HL-60 (cell line): ENCODE results near the gene SLC25A1.

Experiments used
- DNase-seq, 2 experiments: peaks; one replicate each; pipeline ENCODE4 v3.0.0-alpha.2; 2010 to 2020; ENCODE audit warnings: low read depth in 1 of 2, low spot score in 1 of 2
- H3K27ac ChIP-seq: fragments of 250-450 bp; sonication (Bioruptor Pico); replicated peaks from 2 replicates; pipeline ENCODE4 v1.5.1; 2020; ENCODE audit warnings: mild to moderate bottlenecking, moderate library complexity
- H3K27me3 ChIP-seq: fragments of 250-450 bp; sonication (Bioruptor Pico); 2 replicates; pipeline ENCODE4 v1.5.1; 2021; ENCODE audit warnings: mild to moderate bottlenecking, moderate library complexity; ENCODE audit not compliant: insufficient read depth, poor library complexity, severe bottlenecking
- H3K4me3 ChIP-seq: replicated peaks from 2 replicates; pipeline ENCODE4 v1.5.1; 2011; ENCODE audit warnings: mild to moderate bottlenecking, control low read depth, low read length; ENCODE audit not compliant: insufficient read depth
- GABPA ChIP-seq: IDR thresholded peaks from 2 replicates; pipeline ENCODE4 v1.6.1; 2012; ENCODE audit warnings: low read depth
- POLR2AphosphoS5 ChIP-seq: IDR thresholded peaks from 2 replicates; pipeline ENCODE4 v1.6.1; 2012; ENCODE audit warnings: low read depth
- SPI1 ChIP-seq: IDR thresholded peaks from 2 replicates; pipeline ENCODE4 v1.6.1; 2012; ENCODE audit warnings: low read depth, mild to moderate bottlenecking, borderline replicate concordance
- TF ChIP-seq, protein P1 (sequence below): IDR thresholded peaks from one replicate; pipeline ENCODE4 v1.5.1; 2011; ENCODE audit warnings: low read length, control low read depth, inconsistent platforms; ENCODE audit not compliant: insufficient read depth
- TF ChIP-seq, protein P2 (sequence below): IDR thresholded peaks from 2 replicates; pipeline ENCODE4 v1.6.1; 2012; ENCODE audit warnings: low read depth; ENCODE audit not compliant: insufficient replicate concordance

SLC25A1 gene

DNA sequence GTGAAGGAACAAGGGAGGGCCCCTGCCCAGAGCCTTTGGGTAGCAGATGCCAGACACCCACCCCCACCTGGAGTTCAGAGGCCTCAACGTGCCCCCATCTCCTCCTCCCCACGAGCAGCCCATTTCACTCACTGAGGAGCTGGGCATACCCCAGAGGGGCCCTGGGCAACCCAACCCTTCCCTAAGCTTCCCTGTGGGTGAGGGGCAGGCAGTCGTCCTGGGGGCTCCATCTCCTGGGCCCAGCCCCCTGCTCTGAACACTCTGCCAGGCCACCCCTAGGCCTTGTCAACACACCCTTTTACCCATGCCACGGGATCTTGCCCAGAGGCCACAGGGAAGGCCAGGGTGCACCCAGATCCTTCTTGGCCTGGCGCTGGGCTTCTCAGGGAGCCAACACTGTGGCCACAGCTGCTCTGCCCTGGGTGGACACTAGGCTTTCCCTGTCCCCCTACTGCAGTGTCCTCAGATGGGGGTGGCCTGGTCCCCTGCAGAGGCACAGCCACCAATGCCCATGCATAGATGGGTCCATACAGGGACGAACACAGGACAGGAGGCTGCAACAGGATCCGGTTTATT is 3.4 kb downstream of the SLC25A1 start:
- peaks cover 5% of the 10 kb centered on the region for H3K27me3 ChIP-seq
- H3K4me3 ChIP-seq = no peak overlapping the region
- DNase-seq = no peak
- TF ChIP-seq, protein P1, sequence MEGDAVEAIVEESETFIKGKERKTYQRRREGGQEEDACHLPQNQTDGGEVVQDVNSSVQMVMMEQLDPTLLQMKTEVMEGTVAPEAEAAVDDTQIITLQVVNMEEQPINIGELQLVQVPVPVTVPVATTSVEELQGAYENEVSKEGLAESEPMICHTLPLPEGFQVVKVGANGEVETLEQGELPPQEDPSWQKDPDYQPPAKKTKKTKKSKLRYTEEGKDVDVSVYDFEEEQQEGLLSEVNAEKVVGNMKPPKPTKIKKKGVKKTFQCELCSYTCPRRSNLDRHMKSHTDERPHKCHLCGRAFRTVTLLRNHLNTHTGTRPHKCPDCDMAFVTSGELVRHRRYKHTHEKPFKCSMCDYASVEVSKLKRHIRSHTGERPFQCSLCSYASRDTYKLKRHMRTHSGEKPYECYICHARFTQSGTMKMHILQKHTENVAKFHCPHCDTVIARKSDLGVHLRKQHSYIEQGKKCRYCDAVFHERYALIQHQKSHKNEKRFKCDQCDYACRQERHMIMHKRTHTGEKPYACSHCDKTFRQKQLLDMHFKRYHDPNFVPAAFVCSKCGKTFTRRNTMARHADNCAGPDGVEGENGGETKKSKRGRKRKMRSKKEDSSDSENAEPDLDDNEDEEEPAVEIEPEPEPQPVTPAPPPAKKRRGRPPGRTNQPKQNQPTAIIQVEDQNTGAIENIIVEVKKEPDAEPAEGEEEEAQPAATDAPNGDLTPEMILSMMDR = no peak
- TF ChIP-seq GABPA (no peak), POLR2AphosphoS5 (0 out of 2 replicates have a peak, but pooled peaks have one; percentile 11)
- H3K27ac ChIP-seq = peak overlapping the region; percentile 93

DNA sequence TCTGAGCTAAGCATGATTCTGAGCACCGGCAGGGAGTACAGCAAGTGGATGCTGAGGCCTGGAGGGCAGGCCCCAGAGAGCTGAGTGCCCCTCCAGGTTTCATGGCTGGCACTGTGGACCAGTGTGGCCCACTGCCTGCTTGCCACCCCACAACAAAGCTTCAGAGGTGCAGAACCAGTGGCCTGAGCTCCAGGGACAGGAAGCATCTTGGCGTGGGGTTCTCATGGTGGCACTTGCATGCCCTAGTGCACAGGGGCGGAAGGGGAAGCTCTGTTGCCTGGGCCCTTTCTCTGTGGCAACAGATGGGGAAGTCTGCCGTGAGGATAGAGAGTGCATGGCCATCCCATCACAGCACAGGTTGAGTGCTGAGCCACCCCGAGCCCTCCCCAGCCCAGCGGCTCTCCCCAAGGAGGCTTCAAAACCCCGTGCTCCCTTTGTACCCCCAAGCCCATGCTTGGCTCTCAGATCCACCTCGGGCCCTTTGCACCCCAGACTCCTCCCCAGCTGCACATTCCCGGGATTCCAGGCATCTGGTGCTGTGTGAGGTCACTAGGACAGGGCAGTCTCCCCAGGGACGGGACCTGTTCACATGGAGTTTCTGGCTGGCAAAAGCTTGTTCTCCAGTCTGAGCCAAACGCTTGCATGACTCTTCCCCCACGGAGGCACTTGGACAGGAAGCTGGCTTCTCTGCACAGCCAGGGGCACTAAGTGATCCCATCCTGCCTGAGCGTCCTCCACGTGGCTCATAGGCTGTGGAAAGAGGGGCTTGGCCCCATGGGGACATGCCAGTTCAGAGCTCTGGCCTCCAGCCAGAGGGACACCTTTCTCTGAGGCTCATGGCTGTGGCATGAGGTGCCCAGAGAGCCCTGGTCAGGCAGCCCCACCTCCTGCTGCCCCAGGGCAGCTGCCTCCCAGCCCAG is 4.2 kb downstream of the SLC25A1 start:
- peaks cover 12% of the 10 kb centered on the region for H3K27me3 ChIP-seq
- H3K4me3 ChIP-seq = peak overlapping the region; percentile 93
- peak; percentile 67 to 93 for DNase-seq
- H3K27ac ChIP-seq = peak overlapping the region; percentile 93
- TF ChIP-seq POLR2AphosphoS5 = peak; percentile 35
- peak; percentile 90 for TF ChIP-seq SPI1
- TF ChIP-seq GABPA = peak; percentile 60; the same call in 1 of the 2 replicates
- TF ChIP-seq, protein P2, sequence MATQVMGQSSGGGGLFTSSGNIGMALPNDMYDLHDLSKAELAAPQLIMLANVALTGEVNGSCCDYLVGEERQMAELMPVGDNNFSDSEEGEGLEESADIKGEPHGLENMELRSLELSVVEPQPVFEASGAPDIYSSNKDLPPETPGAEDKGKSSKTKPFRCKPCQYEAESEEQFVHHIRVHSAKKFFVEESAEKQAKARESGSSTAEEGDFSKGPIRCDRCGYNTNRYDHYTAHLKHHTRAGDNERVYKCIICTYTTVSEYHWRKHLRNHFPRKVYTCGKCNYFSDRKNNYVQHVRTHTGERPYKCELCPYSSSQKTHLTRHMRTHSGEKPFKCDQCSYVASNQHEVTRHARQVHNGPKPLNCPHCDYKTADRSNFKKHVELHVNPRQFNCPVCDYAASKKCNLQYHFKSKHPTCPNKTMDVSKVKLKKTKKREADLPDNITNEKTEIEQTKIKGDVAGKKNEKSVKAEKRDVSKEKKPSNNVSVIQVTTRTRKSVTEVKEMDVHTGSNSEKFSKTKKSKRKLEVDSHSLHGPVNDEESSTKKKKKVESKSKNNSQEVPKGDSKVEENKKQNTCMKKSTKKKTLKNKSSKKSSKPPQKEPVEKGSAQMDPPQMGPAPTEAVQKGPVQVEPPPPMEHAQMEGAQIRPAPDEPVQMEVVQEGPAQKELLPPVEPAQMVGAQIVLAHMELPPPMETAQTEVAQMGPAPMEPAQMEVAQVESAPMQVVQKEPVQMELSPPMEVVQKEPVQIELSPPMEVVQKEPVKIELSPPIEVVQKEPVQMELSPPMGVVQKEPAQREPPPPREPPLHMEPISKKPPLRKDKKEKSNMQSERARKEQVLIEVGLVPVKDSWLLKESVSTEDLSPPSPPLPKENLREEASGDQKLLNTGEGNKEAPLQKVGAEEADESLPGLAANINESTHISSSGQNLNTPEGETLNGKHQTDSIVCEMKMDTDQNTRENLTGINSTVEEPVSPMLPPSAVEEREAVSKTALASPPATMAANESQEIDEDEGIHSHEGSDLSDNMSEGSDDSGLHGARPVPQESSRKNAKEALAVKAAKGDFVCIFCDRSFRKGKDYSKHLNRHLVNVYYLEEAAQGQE = no peak
- TF ChIP-seq, protein P1 = no peak

DNA sequence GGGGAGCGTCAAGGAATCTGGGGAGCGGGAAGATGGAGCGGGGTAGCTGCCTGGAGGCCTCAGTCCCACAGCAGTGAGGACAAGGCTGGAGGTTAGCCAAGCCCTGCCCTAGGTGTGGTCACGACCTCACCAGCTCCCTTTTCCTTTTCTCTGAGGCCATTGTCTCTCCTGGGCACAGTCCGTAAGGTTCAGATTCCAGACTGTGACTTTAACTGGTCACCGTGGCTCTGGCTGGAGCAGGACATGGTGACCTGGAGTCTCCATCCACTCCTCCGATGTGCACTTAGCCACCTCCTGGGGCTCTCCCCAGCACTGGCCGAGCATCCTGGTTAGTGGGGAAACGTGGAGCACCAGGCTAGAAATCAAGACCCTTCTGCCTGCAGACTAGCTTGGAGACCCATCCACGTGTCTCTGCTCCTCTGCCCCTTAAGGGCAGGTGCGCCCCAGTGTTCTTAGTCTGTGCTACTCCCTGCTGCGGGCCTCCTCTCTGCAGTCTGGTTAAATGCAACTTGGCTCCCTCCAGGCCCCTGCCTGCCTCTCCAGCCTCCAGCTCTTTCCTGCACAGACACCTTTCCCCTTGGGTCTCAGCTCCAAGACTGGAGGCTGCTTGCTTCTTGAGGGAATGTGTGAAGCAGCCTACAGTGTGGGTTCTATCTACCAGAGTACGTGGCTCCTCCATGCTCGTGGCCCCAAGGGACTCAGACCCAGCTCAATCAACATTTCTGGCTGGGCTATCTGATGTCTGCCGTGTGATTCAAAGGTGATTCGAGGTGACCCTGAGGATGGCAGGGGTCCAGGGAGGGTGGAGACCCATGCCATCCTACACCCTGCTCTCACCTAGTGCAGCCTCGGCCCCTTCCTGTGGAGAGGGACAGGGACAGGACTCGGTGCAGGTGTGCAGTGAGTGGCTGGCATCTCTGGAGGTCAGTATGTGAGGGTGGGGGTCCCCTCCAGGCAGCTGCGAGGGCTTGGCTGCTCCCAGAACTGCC is 5.2 kb downstream of the SLC25A1 start:
- Histone ChIP-seq H3K27ac (peak overlapping the region; percentile 93), H3K27me3 (peaks cover 22% of the 10 kb centered on the region), H3K4me3 (peak overlapping the region; percentile 93)
- DNase-seq = no peak
- TF ChIP-seq, protein P1 = no peak
- no peak for TF ChIP-seq GABPA
- TF ChIP-seq, protein P2 = no peak
- no peak for TF ChIP-seq SPI1
- TF ChIP-seq POLR2AphosphoS5 = no peak
